GM18505 (cell line): ENCODE results near the gene PHOX2A.

ENCODE experiments used
- ATAC-seq: cut with Tn5 transposase; IDR thresholded peaks from one replicate; pipeline ENCODE4 v1.9.1; 2021; ENCODE audit not compliant: unreplicated experiment
- POLR2A ChIP-seq: IDR thresholded peaks from 4 replicates; pipeline ENCODE4 v1.6.1; 2011; ENCODE audit warnings: borderline replicate concordance; ENCODE audit not compliant: insufficient read depth, insufficient read length; ENCODE audit errors: extremely low read depth

Gene PHOX2A

GRCh38 chr11:72235351-72236057 is 8.5 kb downstream of the PHOX2A start:
- ATAC-seq = no peak
- TF ChIP-seq POLR2A = no peak

- ATAC-seq = no peak
- TF ChIP-seq POLR2A = no peak
These were observed 9.1 kb downstream of the PHOX2A start for GRCh38 chr11:72234920-72235319.

GRCh38 chr11:72234514-72234830 is 9.5 kb downstream of the PHOX2A start:
- no peak for TF ChIP-seq POLR2A
- no peak for ATAC-seq

- ATAC-seq = no peak
- TF ChIP-seq POLR2A = no peak
These were observed 10.0 kb downstream of the PHOX2A start for GRCh38 chr11:72233773-72234513.

- no peak for ATAC-seq
These were observed 10.8 kb downstream of the PHOX2A start for GRCh38 chr11:72233056-72233772.

GRCh38 chr11:72232260-72233055 is 11.5 kb downstream of the PHOX2A start:
- no peak for ATAC-seq
- TF ChIP-seq POLR2A = no peak

More at GRCh38 chr11:72233056-72233772, 10.8 kb downstream of the PHOX2A start:
- no peak for TF ChIP-seq POLR2A

GRCh38 chr11:72231396-72232259 is 12.3 kb downstream of the PHOX2A start:
- ATAC-seq = no peak

GRCh38 chr11:72230764-72231365 is 13.1 kb downstream of the PHOX2A start:
- ATAC-seq = no peak
- no peak for TF ChIP-seq POLR2A

More at GRCh38 chr11:72231396-72232259, 12.3 kb downstream of the PHOX2A start:
- no peak for TF ChIP-seq POLR2A

- ATAC-seq = no peak
- no peak for TF ChIP-seq POLR2A
These were observed 13.8 kb downstream of the PHOX2A start for GRCh38 chr11:72229925-72230763.

- no peak for TF ChIP-seq POLR2A
- no peak for ATAC-seq
These were observed 14.5 kb downstream of the PHOX2A start for GRCh38 chr11:72229336-72229924.

GRCh38 chr11:72228844-72229231 is 15.1 kb downstream of the PHOX2A start:
- TF ChIP-seq POLR2A = no peak
- no peak for ATAC-seq

- no peak for ATAC-seq
- TF ChIP-seq POLR2A = no peak
These were observed 15.6 kb downstream of the PHOX2A start for GRCh38 chr11:72228229-72228843.
